OCI-LY7 (cell line): ENCODE results near the gene ZNF841.

Source experiments
- CTCF ChIP-seq: fragments of 200-600 bp; sonication (generic); conservative IDR thresholded peaks from 2 replicates; pipeline ENCODE4 v1.5.1; 2014; ENCODE audit warnings: mild to moderate bottlenecking, antibody characterized with exemption, low read length, moderate library complexity, mixed read lengths
- EZH2phosphoT487 ChIP-seq: fragments of 200-600 bp; sonication (generic); IDR thresholded peaks from 2 replicates; pipeline ENCODE4 v1.6.1; 2018; ENCODE audit warnings: low read depth, borderline replicate concordance, mild to moderate bottlenecking, mixed run types, antibody characterized with exemption, low read length, moderate library complexity, mixed read lengths

GRCh38 chr19:52028780-52029123, 66.8 kb downstream of the ZNF841 start:
- TF ChIP-seq CTCF (no peak), EZH2phosphoT487 (no peak)
